ENCODE data around the gene RANBP17.

The RANBP17 gene

GRCh38 chr5:171131497-171131896, 269.7 kb downstream of the RANBP17 start:
- no peak for TF ChIP-seq TSHZ2 (CRISPR knock-in tag; IDR thresholded peaks at IDR 0.05)
- no peak for TF ChIP-seq OSR1 (CRISPR knock-in tag; IDR thresholded peaks at IDR 0.05)
- TF ChIP-seq RARB (CRISPR knock-in tag; IDR thresholded peaks at IDR 0.05), result no peak
- TF ChIP-seq ZC3H10 (CRISPR knock-in tag; IDR thresholded peaks at IDR 0.05), result no peak
- TF ChIP-seq PPARA (CRISPR knock-in tag; IDR thresholded peaks at IDR 0.05; ENCODE audit: borderline replicate concordance), result no peak
- TF ChIP-seq TCF4 (CRISPR knock-in tag; IDR thresholded peaks at IDR 0.05; ENCODE audit: borderline replicate concordance), result no peak
- TF ChIP-seq ZFP30 (CRISPR knock-in tag; IDR thresholded peaks at IDR 0.05), result no peak
- no peak for TF ChIP-seq BACH2 (CRISPR knock-in tag; IDR thresholded peaks at IDR 0.05; ENCODE audit: borderline replicate concordance)
- no peak for TF ChIP-seq ARNTL (CRISPR knock-in tag; IDR thresholded peaks at IDR 0.05; ENCODE audit: borderline replicate concordance, low read depth)
- no peak for TF ChIP-seq CSRNP3 (CRISPR knock-in tag; IDR thresholded peaks at IDR 0.05)
- TF ChIP-seq PATZ1 (CRISPR knock-in tag; IDR thresholded peaks at IDR 0.05; ENCODE audit: borderline replicate concordance), result no peak
- TF ChIP-seq TOX (CRISPR knock-in tag; IDR thresholded peaks at IDR 0.05; ENCODE audit: borderline replicate concordance), result no peak
- no peak for TF ChIP-seq ZFP3 (CRISPR knock-in tag; IDR thresholded peaks at IDR 0.05)
- no peak for TF ChIP-seq SNAI2 (CRISPR knock-in tag; IDR thresholded peaks at IDR 0.05)
- no peak for TF ChIP-seq CSDC2 (CRISPR knock-in tag; IDR thresholded peaks at IDR 0.05)
- no peak for ATAC-seq

- TF ChIP-seq CREB5 (CRISPR knock-in tag; IDR thresholded peaks at IDR 0.05; ENCODE audit: low read depth) (no peak), SNAI2 (CRISPR knock-in tag; IDR thresholded peaks at IDR 0.05) (no peak), ZNF565 (CRISPR knock-in tag; conservative IDR thresholded peaks at IDR 0.05; ENCODE audit: low read depth) (no peak), TSHZ2 (CRISPR knock-in tag; IDR thresholded peaks at IDR 0.05) (no peak), GLIS3 (CRISPR knock-in tag; IDR thresholded peaks at IDR 0.05) (no peak), ISL1 (CRISPR knock-in tag; IDR thresholded peaks at IDR 0.05) (no peak), ZFP3 (CRISPR knock-in tag; IDR thresholded peaks at IDR 0.05) (no peak), ZFP30 (CRISPR knock-in tag; IDR thresholded peaks at IDR 0.05) (no peak), ZNF70 (CRISPR knock-in tag; IDR thresholded peaks at IDR 0.05) (no peak), ZC3H10 (CRISPR knock-in tag; IDR thresholded peaks at IDR 0.05) (no peak), CSRNP3 (CRISPR knock-in tag; IDR thresholded peaks at IDR 0.05) (no peak), TOX (CRISPR knock-in tag; IDR thresholded peaks at IDR 0.05; ENCODE audit: borderline replicate concordance) (no peak), RARB (CRISPR knock-in tag; IDR thresholded peaks at IDR 0.05) (no peak), ESRRG (CRISPR knock-in tag; IDR thresholded peaks at IDR 0.05) (no peak), PATZ1 (CRISPR knock-in tag; IDR thresholded peaks at IDR 0.05; ENCODE audit: borderline replicate concordance) (no peak)
- ATAC-seq, result peak; percentile 83
Measured at GRCh38 chr5:171137768-171138525, 276.1 kb downstream of the RANBP17 start.

Measured in SK-N-SH treated with all-trans-retinoic acid at 6 μM for 48 hours (cell line).